NCI-H1930 (cell line): ENCODE results near the gene EMX1.
A peak's percentile ranks its signal among the peaks of the same experiment; 100 is the strongest.
"Not testable (repeated sequence)": the region's sequence is repeated elsewhere in the genome, so short reads cannot be mapped to it uniquely, and the experiment has no call there.

Experiments
- DNase-seq, 2 experiments: peaks; one replicate each; lab custom pipeline; 2025; lab: John Stamatoyannopoulos, UW

EMX1 gene

DNA sequence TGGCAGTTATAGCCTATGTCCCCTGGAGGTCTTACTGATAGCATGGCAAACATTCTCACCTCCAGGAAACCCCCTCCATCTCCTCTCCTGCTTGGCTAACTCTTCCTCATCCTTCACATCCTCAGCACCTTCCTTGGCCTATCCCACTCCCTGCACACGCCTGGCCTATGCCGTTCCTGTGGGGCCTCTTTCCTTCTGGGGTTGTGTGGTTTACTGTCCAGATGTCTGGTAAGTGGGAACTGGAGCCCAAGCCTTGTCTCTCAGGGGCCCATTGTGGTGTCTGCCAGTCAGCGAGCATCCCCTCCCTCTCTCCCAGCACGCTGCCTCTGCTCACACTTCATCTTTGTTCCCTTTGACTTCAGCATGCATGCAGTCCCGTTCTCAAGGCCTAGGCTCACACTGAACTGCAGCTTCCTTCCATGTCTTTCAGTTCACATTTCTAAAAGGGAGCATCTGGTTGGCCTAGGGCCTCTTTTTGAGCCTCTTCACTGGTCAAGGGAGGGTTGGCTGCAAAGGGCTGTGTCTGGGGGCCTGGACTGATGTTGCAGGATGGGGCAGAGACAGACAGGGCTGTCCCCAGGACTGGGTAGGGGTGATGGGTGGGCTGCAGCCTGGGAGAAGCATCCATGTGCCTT is 17.0 kb upstream of the EMX1 start:
- DNase-seq: no peak

DNA sequence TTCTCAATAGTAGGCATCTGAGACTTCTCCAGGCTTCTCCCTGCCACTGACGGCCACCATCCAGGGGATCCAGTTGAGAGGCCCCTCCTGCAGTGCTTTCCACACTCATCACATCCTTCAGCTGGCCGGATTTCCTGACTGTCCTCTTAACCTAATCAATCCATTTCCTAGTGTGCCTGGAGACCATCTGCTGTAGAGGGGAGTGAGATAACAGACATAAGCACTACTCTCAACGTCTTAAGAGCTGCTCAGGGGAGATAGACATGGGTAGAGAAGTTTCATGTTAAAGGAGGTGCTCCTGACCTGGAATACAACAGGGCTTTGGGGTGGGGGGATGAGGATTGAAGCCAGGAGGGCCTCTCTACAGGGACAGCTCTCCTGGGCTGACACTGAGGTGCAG is 15.9 kb upstream of the EMX1 start:
- DNase-seq: no peak

DNA sequence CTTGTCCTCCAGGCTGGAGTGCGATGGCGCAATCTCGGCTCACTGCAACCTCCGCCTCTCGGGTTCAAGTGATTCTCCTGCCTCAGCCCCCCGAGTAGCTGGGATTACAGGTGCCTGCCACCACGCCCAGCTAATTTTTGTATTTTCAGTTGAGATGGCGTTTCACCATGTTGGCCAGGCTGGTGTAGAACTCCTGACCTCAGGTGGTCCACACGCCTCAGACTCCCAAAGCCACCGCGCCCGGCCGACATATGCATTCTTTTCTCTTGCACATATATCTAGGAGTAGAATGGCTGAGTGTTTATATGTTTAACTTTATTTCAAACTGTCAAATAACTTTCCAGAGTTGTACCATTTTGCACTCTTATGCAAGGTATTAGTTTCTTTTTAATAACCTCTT is 9.9 kb upstream of the EMX1 start:
- DNase-seq: not testable (repeated sequence)

DNA sequence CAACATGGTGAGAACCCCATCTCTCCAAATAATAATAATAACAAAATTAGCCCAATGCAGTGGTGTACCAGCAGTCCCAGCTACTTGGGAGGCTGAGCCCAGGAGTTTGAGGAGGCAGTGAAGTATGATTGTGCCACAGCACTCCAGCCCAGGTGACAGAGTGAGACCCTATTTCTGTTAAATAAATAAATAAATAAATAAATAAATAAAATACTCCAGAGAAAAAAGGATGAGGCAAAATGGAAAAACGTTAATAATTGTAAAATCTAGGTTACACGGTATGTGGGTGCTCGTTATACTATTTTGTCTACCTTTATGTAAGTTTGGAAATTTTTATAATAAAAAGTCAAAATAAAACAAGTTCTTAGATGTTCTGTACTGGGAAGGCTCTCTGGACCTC is 8.6 kb upstream of the EMX1 start:
- no peak for DNase-seq

DNA sequence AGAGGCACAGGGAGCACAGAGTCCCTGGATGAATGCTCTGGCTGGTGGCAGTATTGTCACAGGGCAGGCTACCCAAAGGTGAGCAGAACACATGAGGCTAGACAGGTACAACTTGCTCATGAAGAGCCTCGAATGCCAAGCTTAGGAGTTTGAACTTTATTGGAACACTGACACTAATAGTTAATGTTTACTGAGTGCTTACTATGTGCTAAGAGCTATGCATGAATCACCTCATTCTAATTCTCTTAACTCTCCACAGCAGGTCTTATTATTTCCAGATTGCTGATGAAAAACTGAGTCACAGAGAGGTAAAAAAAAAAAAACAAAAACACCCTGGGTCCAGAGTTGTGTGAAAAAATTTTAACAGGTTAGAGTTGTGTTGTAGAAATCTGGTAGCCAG is 6.1 kb upstream of the EMX1 start:
- DNase-seq: no peak

DNA sequence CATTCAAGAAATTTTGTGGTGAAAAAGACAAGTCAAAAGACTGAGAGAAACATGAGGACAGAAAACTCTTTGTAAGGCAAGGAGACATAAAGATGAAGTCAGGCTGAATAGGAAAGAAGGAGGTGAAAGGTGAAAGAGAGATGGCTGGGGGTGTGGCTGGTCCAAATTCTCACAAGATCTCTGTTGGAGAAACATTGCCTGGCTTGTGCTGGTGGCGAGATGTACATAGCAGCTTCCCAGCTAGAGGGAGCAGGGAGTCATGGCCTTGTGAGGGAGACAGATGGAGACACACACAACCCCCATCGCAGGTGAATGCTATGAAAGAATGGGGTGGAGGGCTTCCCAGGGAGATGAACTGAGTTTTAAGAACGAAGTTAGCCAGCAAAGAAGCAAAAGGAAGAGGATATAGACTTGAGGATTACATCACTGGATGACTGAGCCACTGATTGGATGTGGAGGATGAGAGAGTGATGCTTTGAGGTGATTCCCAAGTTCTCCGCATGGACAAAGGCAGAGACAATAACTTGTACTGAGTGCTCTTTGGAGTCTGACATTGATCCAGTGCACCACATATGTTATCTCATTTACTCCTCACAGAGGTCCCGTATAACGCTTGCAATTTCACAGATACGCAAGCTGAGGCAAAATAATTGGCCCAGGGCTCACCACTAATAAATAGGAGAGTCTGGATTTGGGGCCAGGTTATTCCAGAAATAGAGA is 3.7 kb upstream of the EMX1 start:
- DNase-seq: no peak

DNA sequence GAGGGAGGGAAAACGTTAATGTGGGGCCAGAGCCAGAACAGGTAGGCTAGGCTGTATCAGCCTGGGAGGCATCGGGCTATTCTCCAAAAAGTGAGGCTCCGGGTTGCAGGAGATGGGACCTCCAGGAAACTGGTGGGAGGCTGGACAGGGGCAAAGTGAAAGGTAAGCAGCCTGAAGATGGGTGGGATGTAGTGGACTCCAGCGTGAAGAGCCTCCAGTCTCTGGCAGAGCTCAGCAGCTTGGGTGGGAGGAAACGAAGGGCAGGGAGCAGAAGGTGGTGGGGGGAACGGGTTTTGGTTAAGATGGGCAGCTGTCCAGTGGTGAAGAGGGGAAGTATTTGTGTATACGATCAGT is 3.1 kb upstream of the EMX1 start:
- no peak for DNase-seq

DNA sequence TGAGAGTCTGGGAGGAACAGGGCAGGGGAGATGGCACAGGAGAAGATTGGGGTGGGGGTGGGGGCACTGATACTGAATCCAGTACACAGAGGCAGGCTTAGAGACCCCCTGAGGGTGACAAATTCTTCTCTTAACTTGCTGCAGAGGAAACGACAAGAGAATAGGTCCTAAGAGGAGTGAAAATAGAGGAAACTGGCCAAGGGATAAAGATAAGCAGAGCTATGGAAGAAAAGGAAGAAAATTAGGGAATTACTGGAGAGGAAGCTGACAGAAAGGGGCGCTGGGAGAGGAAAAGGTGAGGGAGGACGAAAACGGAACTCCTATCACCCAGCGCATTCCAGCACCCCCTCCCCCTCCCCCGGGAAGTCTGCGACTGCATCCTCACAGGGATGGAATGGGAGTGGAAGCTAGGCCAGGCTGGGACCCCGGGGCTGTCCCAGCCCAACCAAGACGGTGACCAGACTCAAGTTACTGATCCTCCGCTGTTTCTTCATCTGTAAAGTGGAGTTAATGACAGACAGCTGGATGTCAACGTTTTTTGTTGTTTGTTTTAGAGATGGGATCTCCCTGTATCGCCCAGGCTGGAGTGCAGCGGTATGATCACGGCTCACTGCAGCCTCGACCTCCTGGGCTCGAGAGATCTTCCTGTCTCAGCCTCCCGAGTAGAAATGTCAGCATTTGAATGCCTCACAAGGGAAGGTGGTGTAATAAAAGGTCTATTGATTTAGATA is 2.6 kb upstream of the EMX1 start:
- DNase-seq: no peak

DNA sequence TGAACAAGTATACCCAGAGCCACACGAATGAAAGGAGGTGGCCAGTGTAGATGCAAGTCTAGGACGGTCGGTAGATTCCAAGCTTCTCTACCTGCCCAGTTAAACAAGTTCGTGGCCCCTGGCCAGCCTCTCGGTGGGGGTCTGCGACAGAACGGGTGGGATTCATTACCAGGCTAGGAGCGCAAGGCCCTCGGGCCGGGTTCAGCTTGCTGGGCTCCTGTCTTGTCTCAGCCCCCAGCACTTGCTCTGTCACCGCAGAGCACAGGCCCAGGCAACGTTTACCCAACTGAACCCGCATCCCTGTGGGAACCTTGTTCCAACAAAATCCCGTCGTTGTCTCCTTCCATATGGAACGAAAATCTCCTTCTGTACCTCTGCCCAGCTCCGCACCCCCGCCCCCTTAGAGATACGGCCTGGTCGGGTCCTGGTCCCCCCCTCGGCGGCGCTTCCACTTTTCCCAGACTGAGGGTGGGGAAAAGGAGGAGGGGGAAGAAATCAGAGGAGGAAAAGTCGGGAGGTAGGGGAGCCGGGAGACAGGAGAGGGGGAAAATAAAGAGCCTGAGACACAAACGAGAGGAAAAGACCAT is 1.9 kb upstream of the EMX1 start:
- no peak for DNase-seq

DNA sequence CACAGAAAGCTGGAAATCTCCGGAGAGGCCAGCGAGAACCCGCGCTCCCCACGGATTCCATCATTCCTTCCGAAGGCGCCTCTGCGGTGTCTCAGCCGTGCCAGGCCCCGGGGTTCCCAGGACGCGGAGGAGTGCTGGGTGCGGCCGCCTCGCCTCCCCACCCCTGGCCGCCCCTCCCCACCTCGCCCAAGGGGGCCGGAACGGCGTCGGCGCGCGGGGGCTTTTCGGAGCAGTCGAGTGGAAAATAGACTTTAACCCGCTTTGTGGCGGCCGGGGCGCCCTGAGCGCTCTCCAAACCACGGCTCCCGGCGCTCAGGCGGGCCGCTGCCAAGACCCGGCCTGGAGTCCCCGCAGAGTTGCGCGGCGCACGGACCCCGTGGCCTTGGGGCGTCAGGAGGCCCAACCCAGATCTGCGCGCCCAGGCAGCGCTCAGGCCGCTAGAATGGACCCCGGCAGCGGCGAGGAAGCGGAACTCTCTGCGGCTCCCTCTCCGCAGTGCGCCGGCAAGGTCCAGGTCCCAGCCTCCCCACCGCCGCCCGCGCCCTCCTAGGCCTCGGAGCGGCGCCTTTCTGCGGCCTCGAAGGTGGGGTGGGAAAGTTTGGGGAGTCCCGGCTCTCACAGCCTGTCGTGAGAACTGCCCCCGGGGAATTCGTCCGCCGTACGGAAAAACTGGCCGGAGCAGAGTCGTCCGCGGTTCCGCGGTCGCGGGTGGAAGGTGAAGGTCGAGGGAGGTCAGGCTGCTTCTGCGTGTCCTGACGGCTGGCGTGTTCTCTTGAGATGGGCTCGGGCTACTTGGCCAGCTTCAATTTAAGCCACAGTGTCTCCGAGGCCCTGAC is 1.2 kb upstream of the EMX1 start:
- peak; percentile 13 to 20 for DNase-seq

DNA sequence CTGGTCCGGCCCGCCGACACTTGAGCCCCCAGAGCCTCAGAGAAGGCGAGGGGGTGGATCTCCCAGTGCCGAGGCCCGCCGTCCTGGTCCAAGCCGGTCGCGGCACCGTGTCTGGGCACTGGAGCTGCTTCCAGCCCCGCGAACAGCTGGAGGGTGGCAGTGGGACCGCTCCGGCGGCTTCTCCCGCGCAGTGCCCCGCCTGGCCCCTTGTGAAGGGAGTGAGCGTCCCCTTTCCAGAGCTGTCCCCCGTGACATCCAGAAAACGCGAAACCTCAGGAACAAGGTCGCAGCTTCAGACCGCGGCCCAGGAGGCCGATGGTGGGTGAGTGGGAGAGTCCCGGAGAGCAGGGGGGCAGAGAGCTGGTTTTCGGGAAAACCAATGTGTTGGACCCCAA is 579 bp upstream of the EMX1 start:
- DNase-seq: no peak

DNA sequence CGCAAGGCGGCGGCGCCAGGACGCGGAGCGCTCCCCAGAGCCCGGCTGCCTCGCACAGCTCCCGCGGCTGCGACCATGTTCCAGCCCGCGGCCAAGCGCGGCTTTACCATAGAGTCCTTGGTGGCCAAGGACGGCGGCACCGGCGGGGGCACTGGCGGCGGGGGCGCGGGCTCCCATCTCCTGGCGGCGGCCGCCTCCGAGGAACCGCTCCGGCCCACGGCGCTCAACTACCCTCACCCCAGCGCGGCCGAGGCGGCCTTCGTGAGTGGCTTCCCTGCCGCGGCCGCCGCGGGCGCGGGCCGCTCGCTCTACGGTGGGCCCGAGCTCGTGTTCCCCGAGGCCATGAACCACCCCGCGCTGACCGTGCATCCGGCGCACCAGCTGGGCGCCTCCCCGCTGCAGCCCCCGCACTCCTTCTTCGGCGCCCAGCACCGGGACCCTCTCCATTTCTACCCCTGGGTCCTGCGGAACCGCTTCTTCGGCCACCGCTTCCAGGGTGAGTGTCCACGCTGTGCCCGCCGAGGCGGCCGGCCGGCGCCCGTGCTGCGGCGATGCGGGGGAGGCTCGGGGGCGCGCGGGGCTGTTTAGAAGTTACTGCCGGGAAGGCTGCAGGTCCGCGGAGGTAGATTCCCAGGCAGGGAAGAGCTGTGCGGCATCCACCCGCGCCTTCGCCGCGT is 696 bp downstream of the EMX1 start:
- no peak for DNase-seq

DNA sequence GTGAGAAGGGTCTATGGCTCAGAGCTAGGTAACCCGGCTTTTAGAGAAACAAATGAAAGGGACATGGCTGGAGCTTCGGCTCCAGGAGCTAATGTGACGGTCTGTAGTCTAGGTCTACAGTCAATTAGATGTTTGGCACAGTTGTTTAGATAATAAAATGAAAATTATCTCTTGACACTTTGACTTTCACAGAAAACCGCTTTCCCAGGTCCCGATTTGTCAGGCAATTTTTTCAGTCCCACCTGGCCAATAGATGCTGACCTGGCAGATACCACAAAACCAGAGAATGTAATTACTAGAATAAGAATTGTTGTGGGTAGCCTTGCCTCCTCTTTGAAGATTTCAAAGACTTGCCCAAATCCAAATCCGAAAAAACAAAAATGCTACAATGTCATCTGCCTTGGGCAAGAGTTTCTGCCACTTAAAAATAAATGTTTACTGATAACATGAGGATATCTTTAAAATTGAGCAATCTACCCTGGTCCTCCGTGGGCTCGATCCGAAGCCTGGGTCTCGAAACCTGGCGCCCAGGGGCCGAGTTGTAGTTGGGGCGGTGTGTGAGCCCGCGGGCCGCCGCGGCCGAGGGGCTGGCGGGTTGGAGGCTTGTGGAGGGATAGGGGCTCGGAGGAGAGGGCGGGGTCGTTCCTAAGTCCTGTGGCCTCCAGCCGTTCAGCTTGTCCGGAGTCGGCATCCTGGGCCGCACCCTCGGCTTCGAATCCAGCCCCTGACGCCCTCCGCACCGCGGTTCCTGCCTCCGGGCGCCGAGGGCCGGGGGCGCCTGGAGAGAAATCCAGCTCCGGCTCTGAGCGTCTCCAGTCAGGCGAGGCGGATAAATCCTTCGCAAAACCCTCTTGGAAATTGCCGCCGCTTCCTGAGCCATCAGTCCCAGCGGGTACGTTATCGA is 2.3 kb downstream of the EMX1 start:
- DNase-seq: no peak

DNA sequence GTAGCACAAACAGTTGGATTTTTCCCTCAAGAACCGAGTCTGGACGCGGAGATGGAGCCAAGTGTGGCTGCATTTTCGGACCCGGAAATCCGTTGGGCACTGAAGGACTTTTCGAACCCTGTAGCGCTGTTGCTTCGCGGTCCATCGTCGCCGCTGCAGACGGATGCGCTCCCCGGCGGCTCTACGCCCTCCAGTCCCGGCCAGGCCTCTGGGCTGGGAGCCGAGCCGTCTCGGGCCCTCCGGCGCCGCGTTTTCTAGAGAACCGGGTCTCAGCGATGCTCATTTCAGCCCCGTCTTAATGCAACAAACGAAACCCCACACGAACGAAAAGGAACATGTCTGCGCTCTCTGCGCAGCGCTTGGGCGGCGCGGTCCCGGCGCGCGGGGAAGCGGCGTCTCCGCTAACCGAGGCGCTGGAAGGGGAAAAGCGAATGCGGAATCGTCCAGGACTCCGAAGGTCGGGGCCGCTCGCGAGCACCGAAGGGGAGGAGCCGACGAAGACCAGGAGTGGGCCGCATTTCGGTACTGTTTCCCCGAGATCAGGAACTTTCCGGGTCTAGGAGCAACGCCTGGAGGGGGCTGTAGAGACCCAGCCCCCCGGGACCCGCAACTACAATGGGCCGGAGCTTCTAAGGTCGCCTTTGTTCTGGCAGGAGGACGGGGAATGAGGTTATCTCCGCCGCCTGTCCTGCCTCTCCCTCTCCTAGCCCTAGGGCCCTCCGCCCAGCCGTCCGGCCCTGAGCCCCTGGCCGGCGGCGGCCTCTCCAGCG is 3.2 kb downstream of the EMX1 start:
- no peak for DNase-seq

DNA sequence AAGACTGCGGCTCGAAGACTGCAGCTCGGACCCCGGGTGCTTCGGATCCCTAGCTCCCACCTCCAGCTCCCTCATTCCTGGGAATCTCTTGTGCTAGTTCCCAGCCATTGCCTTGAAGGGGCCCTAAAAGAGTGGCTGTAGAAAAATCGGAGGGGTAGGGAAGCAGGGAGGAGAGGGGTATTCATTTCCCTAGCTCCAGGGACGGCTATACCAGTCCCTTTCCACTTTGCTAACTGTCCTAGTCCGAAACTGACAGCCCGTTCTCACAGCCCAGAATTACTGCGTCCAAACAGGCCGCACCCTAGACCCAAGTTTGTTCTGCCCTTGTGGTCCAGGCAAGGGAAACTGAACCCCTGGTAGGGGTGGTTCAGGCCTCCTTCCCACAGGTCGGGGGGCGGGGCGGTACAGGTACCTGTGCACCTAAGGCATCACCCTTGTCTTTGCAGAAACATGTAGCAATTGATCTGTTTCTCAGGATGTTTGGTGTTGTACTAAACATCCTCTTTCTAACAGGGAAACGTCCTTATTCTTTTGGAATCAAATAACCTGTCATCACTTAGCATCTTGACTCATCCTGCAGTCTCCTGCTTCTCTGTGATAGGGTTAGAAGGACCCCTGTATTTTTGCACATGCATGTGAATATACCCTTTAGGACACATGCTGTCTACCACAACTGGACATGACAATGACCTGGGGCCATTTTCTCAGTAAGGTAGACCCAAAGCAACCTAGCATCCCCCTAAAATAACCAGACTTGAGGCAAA is 4.0 kb downstream of the EMX1 start:
- no peak for DNase-seq

DNA sequence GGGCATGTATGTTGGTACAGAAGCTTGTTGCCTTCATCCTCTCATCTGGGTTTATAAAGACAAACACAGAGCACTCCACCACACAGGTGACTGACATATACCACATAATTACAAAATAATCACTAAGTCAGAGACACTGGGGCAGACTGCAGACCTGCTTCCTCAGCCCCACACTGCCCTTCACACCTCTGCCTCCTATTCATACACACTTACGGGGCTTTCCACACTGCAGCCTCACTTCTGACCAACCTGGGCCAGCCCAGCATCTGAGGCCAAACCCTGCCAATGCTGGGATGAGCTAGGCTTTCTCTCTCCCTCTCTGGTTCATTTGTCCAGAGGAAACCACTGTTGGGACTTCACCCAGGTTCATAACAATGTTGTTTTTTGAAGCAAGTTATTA is 4.5 kb downstream of the EMX1 start:
- DNase-seq: no peak

DNA sequence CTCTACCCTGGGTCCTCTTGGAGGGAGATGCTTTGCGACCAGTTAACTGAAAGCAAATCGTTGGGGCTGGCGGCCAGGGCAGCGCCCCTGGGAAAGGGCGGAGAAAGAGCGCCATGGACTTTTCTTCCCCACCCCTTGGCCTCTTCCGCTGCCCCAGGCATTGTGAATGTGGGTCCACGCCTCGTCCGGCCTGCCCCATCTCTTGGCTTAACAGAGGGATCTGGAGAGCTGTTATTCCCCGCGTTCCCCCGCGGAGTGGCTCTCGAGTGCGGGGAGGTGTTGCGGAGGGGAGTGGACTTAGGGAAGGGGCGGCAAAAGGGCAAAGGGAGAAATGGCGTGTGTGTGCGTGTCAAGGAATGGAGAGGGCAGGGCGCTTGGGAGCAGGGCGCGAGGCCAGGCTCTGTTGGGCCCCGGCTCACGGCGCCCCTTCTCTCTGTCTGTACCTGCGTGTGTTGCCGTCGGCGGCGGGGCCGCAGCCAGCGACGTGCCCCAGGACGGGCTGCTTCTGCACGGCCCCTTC is 6.6 kb downstream of the EMX1 start:
- no peak for DNase-seq

DNA sequence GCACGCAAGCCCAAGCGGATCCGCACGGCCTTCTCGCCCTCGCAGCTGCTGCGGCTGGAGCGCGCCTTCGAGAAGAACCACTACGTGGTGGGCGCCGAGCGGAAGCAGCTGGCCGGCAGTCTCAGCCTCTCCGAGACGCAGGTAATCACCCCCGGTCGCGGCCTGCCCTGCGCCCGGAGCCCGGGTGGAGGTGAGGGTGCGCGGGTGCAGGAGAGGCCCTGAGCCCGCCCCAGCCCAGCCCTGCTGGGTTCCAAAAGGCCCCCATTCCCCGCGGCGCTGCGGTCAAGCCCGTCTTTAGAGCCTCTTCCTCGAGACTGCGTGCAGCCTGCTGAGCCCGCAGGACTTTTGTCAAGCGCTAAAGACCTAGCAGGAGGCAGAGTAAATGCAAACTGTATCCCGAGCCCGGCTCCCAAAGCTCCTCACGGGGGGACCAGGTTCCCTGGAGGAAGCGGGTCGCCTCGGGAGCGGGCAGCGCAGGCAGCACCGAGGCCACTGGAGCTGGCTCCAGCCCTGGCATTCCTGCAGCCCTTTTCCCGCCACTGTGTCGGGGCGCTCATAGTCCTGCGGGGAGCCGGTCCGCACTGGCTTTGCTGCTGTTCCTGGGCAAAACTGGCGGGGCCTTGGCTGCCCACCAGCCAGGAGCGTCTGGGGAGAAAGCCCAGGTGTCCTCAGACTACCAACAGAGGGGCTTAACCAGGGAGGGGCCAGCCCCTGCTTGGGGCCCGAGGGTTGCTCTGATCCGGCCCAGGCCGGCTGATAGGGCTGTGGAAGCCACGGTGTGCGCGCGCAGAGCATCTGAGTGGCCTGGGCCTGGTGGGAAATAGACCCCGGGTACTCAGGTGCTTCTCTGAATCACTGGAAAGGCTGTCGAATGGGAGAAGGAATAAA is 7.3 kb downstream of the EMX1 start:
- DNase-seq: no peak
